Measurements from ENCODE around the gene PDIA2.
A peak's percentile ranks its signal among the peaks of the same experiment; 100 is the strongest.
"Not testable (repeated sequence)": the region's sequence is repeated elsewhere in the genome, so short reads cannot be mapped to it uniquely, and the experiment has no call there.

PDIA2 gene, protein sequence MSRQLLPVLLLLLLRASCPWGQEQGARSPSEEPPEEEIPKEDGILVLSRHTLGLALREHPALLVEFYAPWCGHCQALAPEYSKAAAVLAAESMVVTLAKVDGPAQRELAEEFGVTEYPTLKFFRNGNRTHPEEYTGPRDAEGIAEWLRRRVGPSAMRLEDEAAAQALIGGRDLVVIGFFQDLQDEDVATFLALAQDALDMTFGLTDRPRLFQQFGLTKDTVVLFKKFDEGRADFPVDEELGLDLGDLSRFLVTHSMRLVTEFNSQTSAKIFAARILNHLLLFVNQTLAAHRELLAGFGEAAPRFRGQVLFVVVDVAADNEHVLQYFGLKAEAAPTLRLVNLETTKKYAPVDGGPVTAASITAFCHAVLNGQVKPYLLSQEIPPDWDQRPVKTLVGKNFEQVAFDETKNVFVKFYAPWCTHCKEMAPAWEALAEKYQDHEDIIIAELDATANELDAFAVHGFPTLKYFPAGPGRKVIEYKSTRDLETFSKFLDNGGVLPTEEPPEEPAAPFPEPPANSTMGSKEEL

DNA sequence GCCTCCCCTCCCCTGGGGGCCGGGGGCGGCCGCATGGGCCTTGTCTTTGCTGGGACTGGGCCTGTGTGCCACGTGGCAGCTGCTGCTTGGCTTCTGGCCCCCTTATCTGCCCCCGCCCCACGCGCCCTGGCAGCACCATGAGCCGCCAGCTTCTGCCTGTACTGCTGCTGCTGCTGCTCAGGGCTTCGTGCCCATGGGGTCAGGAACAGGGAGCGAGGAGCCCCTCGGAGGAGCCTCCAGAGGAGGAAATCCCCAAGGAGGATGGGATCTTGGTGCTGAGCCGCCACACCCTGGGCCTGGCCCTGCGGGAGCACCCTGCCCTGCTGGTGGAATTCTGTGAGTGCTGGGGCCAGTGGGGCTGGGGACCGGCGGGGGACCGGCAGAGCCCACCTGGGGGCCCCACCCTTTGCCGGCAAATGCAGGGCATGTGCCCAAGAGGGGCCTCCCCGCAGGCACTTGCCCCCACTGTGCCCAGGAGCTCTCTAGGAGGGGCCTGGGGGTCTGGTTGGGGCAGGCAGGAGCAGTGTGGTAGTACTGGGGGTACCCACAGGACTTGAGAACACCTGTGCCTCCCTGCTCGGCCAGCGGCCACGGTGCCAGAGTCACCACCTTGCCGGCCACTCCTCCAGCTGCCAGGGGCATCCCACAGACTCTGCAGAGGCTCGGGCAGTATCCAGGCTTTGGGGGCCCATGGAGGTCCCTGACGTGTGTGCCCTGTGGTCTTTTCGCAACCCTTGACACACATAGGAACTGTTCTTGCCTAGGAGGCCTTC is at the start of gene PDIA2:
PDIA2 (plus strand) TSS at position 132 of the 773 bp plus-strand sequence; CDS start at position 138, 6 bp downstream.
- DNase-seq (ENCODE audit: low spot score) = no peak

DNA sequence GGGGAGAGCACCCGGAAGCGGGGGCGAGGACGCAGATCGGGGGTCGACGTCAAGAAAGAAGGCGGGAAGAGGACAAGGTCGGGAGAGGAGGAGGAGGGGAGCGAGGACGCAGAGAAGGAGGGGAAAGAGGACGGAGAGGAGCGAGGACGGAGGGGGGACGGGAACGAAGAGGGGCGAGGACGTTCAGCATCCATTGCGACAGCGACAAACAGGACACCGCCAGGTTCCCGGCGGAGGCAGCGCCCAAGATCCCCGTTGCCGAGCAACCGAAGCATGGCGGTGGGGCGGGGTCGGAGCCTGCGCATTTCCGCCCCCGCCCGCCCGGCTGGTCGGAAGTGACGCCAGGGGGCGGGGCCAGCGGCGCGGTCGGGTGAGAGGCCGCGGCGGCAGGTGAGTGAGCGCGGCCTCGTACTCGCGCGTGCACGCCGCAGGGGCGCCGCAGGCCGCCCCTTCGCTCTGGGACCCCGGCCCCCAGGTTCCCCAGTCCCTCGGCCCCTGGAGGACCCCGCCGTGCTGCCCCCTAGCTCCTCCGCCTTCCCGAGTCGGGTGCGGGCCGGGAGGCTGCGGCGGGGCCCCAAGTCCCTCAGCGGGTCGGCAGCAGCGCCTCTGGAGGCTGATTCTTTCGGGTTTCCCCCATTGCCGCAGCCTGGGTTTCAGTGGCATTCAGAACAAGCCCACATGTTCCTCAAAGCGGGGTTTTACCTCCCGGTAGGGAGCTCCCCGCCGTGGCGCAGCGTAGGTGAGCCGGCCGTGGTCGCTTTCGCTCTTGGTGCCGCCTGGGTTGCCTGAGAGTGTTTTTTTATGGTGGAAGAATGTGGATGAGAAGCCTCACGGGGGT is 48.3 kb upstream of the PDIA2 start, which contains the start of gene FAM234A:
FAM234A (plus strand) TSS at position 354 of the 838 bp plus-strand sequence. CDS start 19,593 bp downstream, outside the sequence.
- peak; percentile 97 for DNase-seq (ENCODE audit: low spot score)

DNA sequence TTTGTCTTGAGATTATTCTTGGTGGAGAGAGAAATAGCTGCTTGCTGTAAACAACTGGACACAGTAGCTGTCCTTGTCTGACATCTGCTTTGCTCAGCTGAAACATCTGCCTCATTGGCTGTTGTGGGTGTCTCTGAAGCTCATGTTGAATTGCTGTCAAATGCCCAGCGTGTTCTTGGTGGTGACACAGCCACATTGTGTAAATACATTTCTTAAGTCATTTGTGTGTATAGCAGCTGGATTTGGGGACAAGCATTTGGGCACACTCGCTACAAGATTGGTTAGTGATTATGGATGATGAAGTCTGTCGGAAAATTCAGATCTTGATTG is 43.1 kb upstream of the PDIA2 start:
- DNase-seq (ENCODE audit: low spot score) = no peak

DNA sequence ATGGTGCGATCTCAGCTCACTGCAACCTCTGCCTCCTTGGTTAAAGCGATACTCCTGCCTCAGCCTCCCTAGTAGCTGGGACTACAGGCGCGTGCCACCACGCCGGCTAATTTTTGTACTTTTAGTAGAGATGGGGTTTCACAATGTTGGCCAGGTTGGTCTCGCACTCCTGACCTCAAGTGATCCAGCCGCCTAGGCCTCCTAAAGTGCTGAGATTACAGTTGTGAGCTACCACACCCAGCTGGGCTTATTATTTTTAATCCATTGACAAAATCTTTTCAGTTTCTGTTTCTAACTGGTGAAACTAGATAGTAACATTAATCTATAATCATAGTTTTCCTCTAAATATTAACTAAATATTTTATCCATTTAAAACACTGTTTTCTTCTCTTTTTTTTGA is 42.4 kb upstream of the PDIA2 start:
- DNase-seq (ENCODE audit: low spot score) = no peak

DNA sequence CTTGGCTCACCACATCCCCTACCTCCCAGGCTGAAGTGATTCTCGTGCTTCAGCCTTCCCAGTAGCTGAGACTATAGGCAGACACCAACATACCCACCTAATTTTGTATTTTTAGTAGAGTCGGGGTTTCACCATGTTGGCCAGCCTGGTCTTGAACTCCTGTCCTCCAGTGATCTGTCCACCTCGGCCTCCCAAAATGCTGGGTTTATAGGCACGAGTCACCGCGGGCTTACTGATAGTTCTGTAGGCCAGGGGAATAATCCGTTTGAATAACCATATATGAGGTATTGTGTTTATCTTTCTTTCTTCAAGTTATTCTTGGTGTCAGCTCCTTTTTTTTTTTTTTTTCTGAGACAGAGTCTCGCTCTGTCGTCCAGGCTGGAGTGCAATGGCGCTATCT is 40.7 kb upstream of the PDIA2 start:
- no peak for DNase-seq (ENCODE audit: low spot score)

DNA sequence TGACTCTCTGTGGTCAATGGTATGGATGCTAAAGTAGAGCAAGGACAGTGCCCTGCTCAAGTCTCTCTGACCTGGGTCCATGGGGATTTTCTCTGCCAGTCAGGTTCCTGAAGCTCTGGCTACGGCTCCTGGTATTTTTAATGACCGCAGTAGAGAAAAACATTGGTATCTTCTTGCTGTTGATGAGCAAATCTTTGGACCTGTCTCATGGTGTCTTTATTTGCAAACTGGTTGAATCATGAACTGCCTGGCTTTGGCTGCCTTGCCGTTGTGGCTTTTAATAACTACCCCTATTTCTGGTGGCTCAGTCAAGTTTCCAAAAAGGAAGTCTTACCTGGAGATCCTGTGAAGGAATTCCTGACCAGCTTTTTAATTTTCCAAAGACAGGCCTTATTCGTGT is 39.6 kb upstream of the PDIA2 start:
- no peak for DNase-seq (ENCODE audit: low spot score)

DNA sequence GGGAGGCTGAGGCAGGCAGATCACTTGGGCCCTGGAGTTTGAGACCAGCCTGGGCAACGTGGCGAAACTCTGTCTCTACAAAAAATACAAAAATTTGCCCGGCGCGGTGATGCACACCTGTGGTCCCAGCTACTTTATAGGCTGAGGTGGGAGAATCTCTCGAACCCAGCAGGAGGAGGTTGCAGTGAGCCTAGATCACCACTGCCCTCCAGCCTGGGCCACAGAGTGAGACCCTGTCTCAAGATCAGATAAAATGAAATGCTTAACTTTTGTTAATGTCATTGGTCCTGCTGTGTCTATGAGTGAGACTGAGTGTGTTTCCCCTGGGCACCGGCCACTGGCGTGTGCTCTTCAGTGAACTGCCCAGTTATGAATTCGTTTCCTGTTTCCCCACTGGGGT is 37.9 kb upstream of the PDIA2 start:
- DNase-seq (ENCODE audit: low spot score) = no peak

DNA sequence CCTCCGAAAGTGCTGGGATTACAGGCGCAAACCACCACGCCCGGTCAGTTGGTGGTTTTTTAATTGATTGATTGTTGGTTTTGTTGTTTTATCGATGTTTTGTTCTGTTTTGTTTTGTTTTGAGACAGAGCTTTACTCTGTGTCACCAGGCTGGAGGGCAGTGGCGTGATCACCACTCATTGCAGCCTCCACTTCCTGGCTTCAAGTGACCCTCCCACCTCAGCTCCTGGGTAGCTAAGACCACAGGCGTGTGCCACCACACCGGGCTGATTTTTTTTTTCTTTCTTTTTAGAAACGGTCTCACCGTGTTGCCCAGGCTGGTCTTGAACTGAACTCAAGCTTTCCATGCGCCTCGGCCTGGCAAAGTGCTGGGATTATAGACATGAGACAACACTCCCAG is 35.9 kb upstream of the PDIA2 start:
- DNase-seq (ENCODE audit: low spot score) = no peak

DNA sequence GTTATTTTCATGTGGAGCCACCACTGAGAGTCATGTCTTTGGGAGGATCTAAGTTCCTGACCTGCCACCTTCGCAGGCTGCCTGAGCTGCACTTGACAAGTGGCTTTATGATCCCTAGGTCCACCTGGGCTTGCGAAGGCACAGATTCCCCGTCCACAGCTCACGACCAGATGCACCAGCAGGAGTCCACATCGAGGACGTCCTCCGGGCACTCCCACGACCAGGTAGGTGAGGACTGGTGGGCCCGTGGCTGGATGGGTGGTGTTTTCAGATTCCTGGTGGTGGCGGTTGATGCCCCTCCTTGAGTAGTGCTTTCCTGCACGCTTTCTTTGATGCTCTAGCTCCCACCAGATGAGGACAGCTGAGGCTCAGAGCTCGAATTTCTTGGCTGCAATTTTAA is 33.5 kb upstream of the PDIA2 start:
- no peak for DNase-seq (ENCODE audit: low spot score)

DNA sequence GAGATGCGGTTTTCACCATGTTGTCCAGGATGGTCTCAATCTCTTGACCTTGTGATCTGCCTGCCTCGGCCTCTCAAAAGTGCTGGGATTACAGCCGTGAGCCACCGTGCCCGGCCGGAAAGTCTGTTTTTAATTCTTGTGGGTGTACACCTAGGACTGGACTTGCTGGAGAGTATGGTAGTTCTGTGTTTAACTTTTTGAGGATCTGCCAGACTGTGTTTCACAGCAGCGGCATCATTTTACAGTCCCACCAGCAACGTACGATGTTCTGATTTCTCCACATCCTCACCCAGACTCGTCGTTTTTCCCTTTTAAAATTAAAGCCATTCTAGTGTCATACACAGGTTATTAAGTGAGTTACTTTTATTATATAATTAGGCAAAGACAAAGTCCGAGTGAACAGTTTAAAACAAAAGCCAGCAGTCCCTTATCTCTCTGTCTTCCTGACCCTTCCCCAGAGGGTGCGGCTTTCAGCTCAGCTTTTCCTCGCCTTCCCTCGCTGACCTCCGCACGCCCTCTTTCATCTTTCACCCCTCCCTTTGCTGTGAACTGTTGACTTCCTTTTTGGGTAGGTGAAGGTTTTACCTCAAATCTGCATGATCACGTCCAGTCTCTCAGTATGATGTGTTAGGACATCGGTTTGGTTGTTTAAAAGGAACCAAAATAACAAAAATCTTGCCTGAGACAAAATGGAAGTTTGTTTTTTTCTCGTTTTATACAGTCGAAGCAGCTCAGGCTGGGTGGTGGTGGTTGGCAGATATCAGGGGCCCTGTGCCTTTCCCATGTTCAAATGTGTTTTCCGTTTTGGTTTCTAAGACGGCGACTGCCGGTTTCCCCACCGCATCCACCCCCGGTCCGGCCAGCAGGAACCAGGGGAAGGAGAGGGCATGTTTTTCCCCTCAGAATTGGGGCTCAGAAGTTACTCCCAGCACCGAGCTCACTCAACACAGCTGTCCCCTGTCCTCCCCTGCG is 30.3 kb upstream of the PDIA2 start:
- DNase-seq (ENCODE audit: low spot score) = no peak

DNA sequence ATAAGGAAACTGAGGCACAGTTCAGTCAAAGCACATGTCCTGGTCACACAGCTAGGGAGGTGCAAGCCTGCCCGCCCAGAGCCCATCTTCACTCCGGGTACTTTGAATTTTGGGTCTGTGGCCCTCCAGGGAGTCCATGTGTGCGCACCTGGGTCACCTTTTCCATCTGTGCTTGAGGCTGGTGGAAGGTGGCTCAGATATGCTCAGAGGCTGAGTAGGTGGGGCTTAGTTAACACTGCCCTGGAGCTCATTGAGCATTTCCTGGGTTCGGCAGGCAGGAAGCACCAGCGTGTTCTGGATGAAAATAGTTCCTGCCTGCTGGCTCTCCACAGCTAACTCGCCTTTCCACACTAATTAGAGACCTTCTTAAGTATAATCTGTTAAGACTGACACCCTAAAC is 29.1 kb upstream of the PDIA2 start:
- no peak for DNase-seq (ENCODE audit: low spot score)

DNA sequence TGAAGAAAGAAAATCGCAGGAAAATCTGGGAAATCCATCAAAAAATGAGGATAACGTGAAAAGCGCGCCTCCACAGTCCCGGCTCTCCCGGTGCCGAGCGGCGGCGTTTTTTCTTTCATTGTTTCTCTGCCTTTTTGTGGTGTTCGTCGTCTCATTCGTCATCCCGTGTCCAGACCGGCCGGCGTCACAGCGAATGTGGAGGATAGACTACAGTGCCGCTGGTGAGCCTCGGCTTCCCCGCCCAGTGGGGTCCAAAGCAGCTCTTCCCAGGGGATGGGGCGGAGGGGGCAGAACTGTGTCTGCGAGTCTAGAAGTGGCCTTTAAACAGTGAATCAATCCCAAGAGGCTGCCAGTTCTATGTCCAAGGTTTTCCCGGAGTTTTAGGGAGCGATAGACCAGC is 28.5 kb upstream of the PDIA2 start:
- DNase-seq (ENCODE audit: low spot score) = no peak

DNA sequence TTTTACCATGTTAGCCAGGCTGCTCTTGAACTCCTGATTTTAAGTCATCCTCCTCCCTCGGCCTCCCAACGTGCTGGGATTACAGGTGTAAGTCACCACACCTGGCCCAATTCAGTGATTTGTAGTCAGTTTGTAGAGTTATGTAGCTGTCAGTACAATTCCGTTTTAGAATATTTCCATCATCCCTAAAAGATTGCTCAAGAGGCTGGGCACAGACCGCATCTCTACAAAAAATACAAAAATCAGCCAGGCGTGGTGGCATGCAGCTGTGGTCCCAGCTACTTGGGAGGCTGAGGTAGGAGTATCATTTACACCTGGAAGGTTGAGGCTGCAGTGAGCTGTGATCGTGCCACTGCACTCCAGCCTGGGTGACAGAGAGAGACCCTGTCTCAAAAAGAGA is 27.8 kb upstream of the PDIA2 start:
- DNase-seq (ENCODE audit: low spot score) = no peak

DNA sequence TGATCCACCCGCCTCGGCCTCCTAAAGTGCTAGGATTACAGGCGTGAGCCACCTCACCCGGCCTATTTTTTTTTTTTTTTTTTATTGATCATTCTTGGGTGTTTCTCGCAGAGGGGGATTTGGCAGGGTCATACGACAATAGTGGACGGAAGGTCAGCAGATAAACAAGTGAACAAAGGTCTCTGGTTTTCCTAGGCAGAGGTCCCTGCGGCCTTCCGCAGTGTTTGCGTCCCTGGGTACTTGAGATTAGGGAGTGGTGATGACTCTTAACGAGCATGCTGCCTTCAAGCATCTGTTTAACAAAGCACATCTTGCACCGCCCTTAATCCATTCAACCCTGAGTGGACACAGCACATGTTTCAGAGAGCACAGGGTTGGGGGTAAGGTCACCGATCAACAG is 24.9 kb upstream of the PDIA2 start:
- DNase-seq (ENCODE audit: low spot score) = not testable (repeated sequence)

DNA sequence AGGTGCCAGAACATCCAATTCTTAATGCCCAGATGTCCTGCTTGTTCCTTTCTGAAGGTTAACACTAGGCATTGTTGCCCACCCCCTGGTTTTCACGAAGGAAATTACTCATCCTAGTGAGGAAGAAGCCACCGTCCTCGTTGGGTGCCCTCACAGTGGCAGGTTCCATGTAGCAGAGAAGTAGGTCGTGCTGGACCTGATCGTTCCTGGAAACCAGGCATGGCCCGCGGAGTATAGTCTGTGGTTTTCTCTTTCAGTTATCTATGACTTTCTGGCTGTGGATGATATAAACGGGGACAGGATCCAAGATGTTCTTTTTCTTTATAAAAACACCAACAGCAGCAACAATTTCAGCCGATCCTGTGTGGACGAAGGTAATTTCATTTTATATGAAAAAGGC is 23.7 kb upstream of the PDIA2 start:
- DNase-seq (ENCODE audit: low spot score) = no peak

DNA sequence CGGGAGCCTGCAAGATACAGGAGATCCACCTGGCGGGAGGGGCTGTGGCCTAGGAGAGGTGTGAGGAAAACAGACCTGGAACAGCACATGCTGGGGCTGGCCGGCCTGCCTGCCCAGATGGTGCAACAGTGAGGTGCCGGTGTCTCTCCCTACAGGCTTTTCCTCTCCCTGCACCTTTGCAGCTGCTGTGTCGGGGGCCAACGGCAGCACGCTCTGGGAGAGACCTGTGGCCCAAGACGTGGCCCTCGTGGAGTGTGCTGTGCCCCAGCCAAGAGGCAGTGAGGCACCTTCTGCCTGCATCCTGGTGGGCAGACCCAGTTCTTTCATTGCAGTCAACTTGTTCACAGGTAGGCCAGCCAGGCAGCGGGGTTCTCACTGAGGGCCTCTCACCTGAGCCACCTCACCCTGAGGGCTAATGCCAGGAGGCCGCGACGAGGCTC is 23.1 kb upstream of the PDIA2 start:
- DNase-seq (ENCODE audit: low spot score) = no peak

DNA sequence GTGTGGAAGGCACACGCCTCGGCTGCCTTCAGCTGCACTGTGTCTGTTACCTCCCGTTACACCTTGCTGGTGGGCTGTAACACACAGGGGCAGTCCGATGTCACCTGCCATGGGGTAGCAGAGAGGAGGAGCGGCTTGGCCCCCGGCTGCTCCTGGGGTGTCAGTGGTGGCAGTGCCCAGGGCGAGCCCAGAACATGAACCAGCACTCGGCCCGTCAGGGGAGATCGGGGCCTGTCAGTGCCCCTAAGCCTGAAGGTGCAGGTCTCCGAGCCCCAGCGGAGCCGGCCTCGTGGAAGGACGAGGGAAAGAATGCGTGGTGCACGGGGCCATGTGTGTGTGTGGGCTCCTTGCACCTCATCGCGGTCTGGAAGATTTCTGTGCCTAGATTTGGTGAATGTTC is 22.6 kb upstream of the PDIA2 start:
- DNase-seq (ENCODE audit: low spot score) = no peak

DNA sequence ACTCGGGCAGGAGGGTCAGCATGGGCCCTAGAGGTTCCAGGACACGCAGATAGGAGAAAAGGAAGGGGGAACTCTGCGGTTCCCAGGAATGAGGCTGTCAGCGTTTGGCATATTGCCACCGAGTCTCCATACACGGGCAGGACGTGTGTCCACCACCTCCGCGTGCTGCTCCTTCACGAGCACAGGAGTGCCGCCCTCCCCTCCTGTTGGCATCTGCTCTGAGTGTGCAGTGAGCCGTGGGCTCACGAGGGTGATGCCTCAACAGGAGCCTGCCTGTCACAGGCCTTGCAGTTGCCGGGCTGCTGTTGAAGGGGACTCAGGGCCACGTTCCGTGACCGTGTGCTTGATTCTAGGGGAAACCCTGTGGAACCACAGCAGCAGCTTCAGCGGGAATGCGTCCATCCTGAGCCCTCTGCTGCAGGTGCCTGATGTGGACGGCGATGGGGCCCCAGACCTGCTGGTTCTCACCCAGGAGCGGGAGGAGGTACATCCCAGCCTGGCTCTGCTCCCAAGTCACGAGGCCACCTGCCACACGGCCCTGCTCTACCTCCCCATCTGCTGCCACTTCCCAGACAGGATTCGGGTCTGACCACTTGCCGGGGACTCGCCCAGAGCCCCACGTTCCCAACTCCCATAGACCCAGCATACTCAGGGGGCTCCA is 21.8 kb upstream of the PDIA2 start:
- DNase-seq (ENCODE audit: low spot score) = no peak

DNA sequence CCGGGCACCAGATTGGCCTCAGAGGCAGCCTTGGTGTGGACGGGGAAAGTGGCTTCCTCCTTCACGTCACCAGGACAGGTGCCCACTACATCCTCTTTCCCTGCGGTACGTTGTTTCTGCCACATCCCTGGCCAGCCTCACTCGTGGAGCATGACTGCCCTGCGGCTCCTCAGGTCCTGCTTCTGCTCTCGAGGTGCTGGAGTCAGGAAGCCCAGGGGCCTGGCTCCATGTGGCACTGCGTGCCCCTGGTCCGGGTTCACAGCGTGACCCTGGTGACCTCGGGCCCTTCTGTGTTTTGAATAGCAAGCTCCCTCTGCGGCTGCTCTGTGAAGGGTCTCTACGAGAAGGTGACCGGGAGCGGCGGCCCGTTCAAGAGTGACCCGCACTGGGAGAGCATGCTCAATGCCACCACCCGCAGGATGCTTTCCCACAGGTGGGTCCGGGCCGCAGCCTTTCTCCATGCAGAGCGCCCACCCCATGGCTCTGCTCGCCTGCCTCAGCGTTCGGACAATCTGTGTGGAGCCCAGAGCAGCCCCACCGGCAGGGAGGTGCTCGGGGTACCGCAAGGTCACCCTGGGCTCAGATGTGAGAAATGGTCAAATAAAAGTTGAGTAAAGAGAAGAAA is 20.7 kb upstream of the PDIA2 start:
- DNase-seq (ENCODE audit: low spot score) = no peak

DNA sequence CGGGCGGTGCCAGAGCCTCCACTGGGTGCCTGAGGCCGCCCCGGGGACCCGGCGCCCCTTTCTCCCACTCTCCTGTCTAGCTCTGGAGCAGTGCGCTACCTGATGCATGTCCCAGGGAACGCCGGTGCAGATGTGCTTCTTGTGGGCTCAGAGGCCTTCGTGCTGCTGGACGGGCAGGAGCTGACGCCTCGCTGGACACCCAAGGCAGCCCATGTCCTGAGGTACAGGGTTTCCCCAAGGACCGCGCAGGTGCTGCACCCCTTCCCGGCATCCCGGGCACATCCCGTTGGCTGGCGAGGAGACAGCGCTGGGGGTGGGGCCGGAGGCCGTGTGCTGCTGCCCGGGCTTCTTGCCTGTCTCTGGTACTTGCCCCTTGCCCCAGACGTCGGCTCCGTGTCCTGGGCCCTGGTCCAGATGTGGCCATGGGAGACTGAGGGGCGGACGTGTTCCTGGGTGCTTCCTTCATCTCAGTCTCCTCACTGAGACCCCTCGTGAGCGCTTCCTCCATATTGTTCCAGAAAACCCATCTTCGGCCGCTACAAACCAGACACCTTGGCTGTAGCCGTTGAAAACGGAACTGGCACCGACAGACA is 19.7 kb upstream of the PDIA2 start:
- DNase-seq (ENCODE audit: low spot score) = no peak
